ENCODE data around the gene HDAC11.

The HDAC11 gene

GRCh38 chr3:13459605-13460340 lies 20.3 kb upstream of the HDAC11 start:
- FAIRE-seq = no peak
- DNase-seq (ENCODE audit: insufficient read length) = no peak
- TF ChIP-seq TAF1 (IDR thresholded peaks at IDR 0.05; ENCODE audit: borderline replicate concordance, low read depth, low read length) = no peak
- no peak for TF ChIP-seq POLR2A (IDR thresholded peaks at IDR 0.05; ENCODE audit: low read depth, low read length)
- no peak for TF ChIP-seq POLR2AphosphoS5 (IDR thresholded peaks at IDR 0.05; ENCODE audit: low read depth, low read length)

- no peak for FAIRE-seq
- DNase-seq (ENCODE audit: insufficient read length) = no peak
- TF ChIP-seq POLR2AphosphoS5 (IDR thresholded peaks at IDR 0.05; ENCODE audit: low read depth, low read length) = no peak
- TF ChIP-seq POLR2A (IDR thresholded peaks at IDR 0.05; ENCODE audit: low read depth, low read length) = no peak
- no peak for TF ChIP-seq TAF1 (IDR thresholded peaks at IDR 0.05; ENCODE audit: borderline replicate concordance, low read depth, low read length)
Observed at GRCh38 chr3:13460341-13460736, 19.8 kb upstream of the HDAC11 start.

GRCh38 chr3:13461169-13462124 lies 18.7 kb upstream of the HDAC11 start:
- peak; percentile 63 for FAIRE-seq
- TF ChIP-seq POLR2A (IDR thresholded peaks at IDR 0.05; ENCODE audit: low read depth, low read length) (no peak), TAF1 (IDR thresholded peaks at IDR 0.05; ENCODE audit: borderline replicate concordance, low read depth, low read length) (no peak), POLR2AphosphoS5 (IDR thresholded peaks at IDR 0.05; ENCODE audit: low read depth, low read length) (no peak)
- peak; percentile 42 for DNase-seq (ENCODE audit: insufficient read length)

GRCh38 chr3:13462125-13462629 lies 17.9 kb upstream of the HDAC11 start:
- DNase-seq (ENCODE audit: insufficient read length) = no peak
- no peak for FAIRE-seq
- TF ChIP-seq POLR2A (IDR thresholded peaks at IDR 0.05; ENCODE audit: low read depth, low read length) (no peak), TAF1 (IDR thresholded peaks at IDR 0.05; ENCODE audit: borderline replicate concordance, low read depth, low read length) (no peak), POLR2AphosphoS5 (IDR thresholded peaks at IDR 0.05; ENCODE audit: low read depth, low read length) (no peak)

GRCh38 chr3:13462822-13463221 lies 17.3 kb upstream of the HDAC11 start:
- no peak for FAIRE-seq
- no peak for DNase-seq (ENCODE audit: insufficient read length)
- TF ChIP-seq POLR2A (IDR thresholded peaks at IDR 0.05; ENCODE audit: low read depth, low read length) (no peak), POLR2AphosphoS5 (IDR thresholded peaks at IDR 0.05; ENCODE audit: low read depth, low read length) (no peak), TAF1 (IDR thresholded peaks at IDR 0.05; ENCODE audit: borderline replicate concordance, low read depth, low read length) (no peak)

- DNase-seq (ENCODE audit: insufficient read length) (no peak), FAIRE-seq (no peak)
- TF ChIP-seq TAF1 (IDR thresholded peaks at IDR 0.05; ENCODE audit: borderline replicate concordance, low read depth, low read length) = no peak
- TF ChIP-seq POLR2AphosphoS5 (IDR thresholded peaks at IDR 0.05; ENCODE audit: low read depth, low read length) = no peak
- TF ChIP-seq POLR2A (IDR thresholded peaks at IDR 0.05; ENCODE audit: low read depth, low read length) = no peak
Observed at GRCh38 chr3:13463618-13464400, 16.3 kb upstream of the HDAC11 start.

GRCh38 chr3:13465236-13465873 lies 14.8 kb upstream of the HDAC11 start:
- TF ChIP-seq POLR2A (IDR thresholded peaks at IDR 0.05; ENCODE audit: low read depth, low read length) (no peak), TAF1 (IDR thresholded peaks at IDR 0.05; ENCODE audit: borderline replicate concordance, low read depth, low read length) (no peak), POLR2AphosphoS5 (IDR thresholded peaks at IDR 0.05; ENCODE audit: low read depth, low read length) (no peak)
- FAIRE-seq (no peak), DNase-seq (ENCODE audit: insufficient read length) (no peak)

GRCh38 chr3:13466781-13467180 lies 13.3 kb upstream of the HDAC11 start:
- TF ChIP-seq TAF1 (IDR thresholded peaks at IDR 0.05; ENCODE audit: borderline replicate concordance, low read depth, low read length) (no peak), POLR2AphosphoS5 (IDR thresholded peaks at IDR 0.05; ENCODE audit: low read depth, low read length) (no peak), POLR2A (IDR thresholded peaks at IDR 0.05; ENCODE audit: low read depth, low read length) (no peak)

GRCh38 chr3:13470894-13471574 lies 9.1 kb upstream of the HDAC11 start:
- FAIRE-seq = no peak
- DNase-seq (ENCODE audit: insufficient read length) = no peak
- no peak for TF ChIP-seq POLR2A (IDR thresholded peaks at IDR 0.05; ENCODE audit: low read depth, low read length)
- no peak for TF ChIP-seq TAF1 (IDR thresholded peaks at IDR 0.05; ENCODE audit: borderline replicate concordance, low read depth, low read length)
- no peak for TF ChIP-seq POLR2AphosphoS5 (IDR thresholded peaks at IDR 0.05; ENCODE audit: low read depth, low read length)

More at GRCh38 chr3:13466781-13467180, 13.3 kb upstream of the HDAC11 start:
- DNase-seq (ENCODE audit: insufficient read length) = no peak
- no peak for FAIRE-seq

- DNase-seq (ENCODE audit: insufficient read length) (no peak), FAIRE-seq (no peak)
- TF ChIP-seq POLR2AphosphoS5 (IDR thresholded peaks at IDR 0.05; ENCODE audit: low read depth, low read length) = no peak
- TF ChIP-seq POLR2A (IDR thresholded peaks at IDR 0.05; ENCODE audit: low read depth, low read length) = no peak
- TF ChIP-seq TAF1 (IDR thresholded peaks at IDR 0.05; ENCODE audit: borderline replicate concordance, low read depth, low read length) = no peak
Observed at GRCh38 chr3:13472286-13472685, 7.8 kb upstream of the HDAC11 start.

Measured in GM12892 (cell line).